Psoas muscle (tissue), 8 donors: Measurements from ENCODE around the gene GREM2. TPM values are rescaled to one million over a fixed set of nuclear protein-coding genes. Genes with fewer than 3 reads are reported as not detected.

Experiments used
- ATAC-seq, 4 donors: fragments of 200-7000 bp; cut with Tn5 transposase; one replicate each; pipeline ENCODE4 v1.9.1; 2020; ENCODE audit warnings: moderate library complexity in 3 of 4, mild to moderate bottlenecking in 2 of 4
- DNase-seq, 2 donors: peaks; one replicate each; pipeline ENCODE4 v3.0.0-alpha.2; 2020
- H3K27ac ChIP-seq: fragments of 200-600 bp; one replicate; pipeline ENCODE4 v1.8.0; 2022
- H3K27me3 ChIP-seq, 3 donors: fragments of 200-600 bp in 1 of 3; one replicate each; pipeline versions ENCODE4 v1.6.1 to v1.8.0; 2013 to 2022; ENCODE audit warnings: low read length in 2 of 3, mild to moderate bottlenecking in 2 of 3, moderate library complexity in 1 of 3; ENCODE audit not compliant: insufficient read depth in 3 of 3
- H3K36me3 ChIP-seq, 2 donors: fragments of 200-600 bp in 1 of 2; one replicate each; pipeline versions ENCODE4 v1.6.1 to v1.8.0; 2013 to 2022; ENCODE audit warnings: low read depth in 1 of 2, mild to moderate bottlenecking in 1 of 2, moderate library complexity in 1 of 2; ENCODE audit not compliant: insufficient read depth in 1 of 2
- H3K4me1 ChIP-seq: fragments of 200-600 bp; one replicate; pipeline ENCODE4 v1.8.0; 2022
- H3K4me3 ChIP-seq: fragments of 200-600 bp; one replicate; pipeline ENCODE4 v1.8.0; 2022; ENCODE audit warnings: mild to moderate bottlenecking
- H3K9me3 ChIP-seq: fragments of 200-600 bp; one replicate; pipeline ENCODE4 v1.8.0; 2022
- CTCF ChIP-seq: fragments of 200-600 bp; IDR thresholded peaks from one replicate; pipeline ENCODE4 v1.8.0; 2022; ENCODE audit warnings: antibody characterized with exemption
- WGBS, 3 donors: extraction: QIAGEN DNeasy Blood & Tissue Kit; methylation state at CpG; one replicate each; pipeline versions ENCODE4 v1.1.6 to v1.1.7; 2013; 5-methylcytosine and 5-hydroxymethylcytosine counted together
- intact Hi-C, 2 donors: fragments of 100-400 bp; cut with DNase I; formaldehyde crosslinking; loops; one replicate each; pipeline versions ENCODE4 v1.11.0 to v1.14.2; 2022
- polyA plus RNA-seq, 3 donors: library from polyadenylated mRNA; stranded (reverse); fragments of 200-250 nt; gene quantifications; one replicate each; pipeline ENCODE4 v1.2.3, GENCODE V29; 2013
- total RNA-seq, 4 donors: library from RNA; stranded (reverse); fragmentation: NEBNext Ultra II Directional in 2 of 4; extraction: Animal tissue kit (Norgen Biotek cat#: 25700) in 2 of 4; gene quantifications; one replicate each; pipeline versions ENCODE4 v1.2.1 to v1.2.4, GENCODE V29; 2021 to 2023
- donor health status: healthy with polysubstance abuse.
- donor health status: DM: no; HTN: no; CAD: no; lungs with moderate emphysema.
- donor health status: Bipolar disorder and iron deficiency.
- donor health status: healthy.
- donor health status: DM: yes; HTN: yes; CAD: no.
- donor health status: DM: no; HTN: no; CAD: no.
- donor health status: DM: no; HTN: no; CAD: no.
- donor health status: DM: yes; HTN: yes; CAD: no.

The GREM2 gene
- total and polyA plus RNA-seq, 7 donors = 0.56 to 9.5 (median 1.4) TPM

- intact Hi-C loops = no loop called here
- DNase-seq (no peak), ATAC-seq (no peak)
- H3K27ac ChIP-seq = no peak overlapping the region
- H3K9me3 ChIP-seq = no peaks in the 10 kb centered on the region
- no peaks in the 10 kb centered on the region for H3K4me1 ChIP-seq
- H3K27me3 ChIP-seq = no peaks in the 10 kb centered on the region
- WGBS, 3 donors = 82 to 85% (median 84%) methylated on average over 4 of the region's 4 CpGs
- no peak for TF ChIP-seq CTCF
- H3K4me3 ChIP-seq = no peak overlapping the region
- H3K36me3 ChIP-seq = no peaks in the 10 kb centered on the region
Measured at GRCh38 chr1:240579511-240579910, 32.4 kb downstream of the GREM2 start.

DNA sequence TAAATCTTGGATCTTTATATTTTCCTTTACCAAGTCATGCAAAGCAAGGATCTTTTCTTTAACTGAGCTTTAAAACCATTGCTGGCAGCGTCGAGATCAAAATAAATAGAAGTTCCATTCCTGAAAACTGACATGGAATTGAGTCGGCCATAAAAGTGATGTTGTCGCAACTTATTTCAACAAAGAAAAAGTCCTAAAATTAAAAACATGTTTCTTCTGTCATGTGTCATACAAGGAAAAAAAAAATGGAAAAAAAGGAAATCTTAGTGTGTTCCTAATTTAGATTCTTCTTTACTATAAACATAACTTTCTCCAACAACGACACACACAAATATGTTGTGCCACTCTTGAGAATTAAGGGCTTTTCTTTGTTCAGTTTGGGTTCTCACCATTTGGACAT, 34.9 kb downstream of the GREM2 start:
- DNase-seq (no peak), ATAC-seq (no peak)
- Histone ChIP-seq H3K27me3 (no peaks in the 10 kb centered on the region), H3K4me3 (no peak overlapping the region), H3K36me3 (no peaks in the 10 kb centered on the region), H3K27ac (no peak overlapping the region), H3K4me1 (no peaks in the 10 kb centered on the region), H3K9me3 (no peaks in the 10 kb centered on the region)
- intact Hi-C loops = no loop called here
- WGBS, 3 donors = 75 to 80% (median 76%) methylated on average over 5 of the region's 5 CpGs
- TF ChIP-seq CTCF = no peak

- H3K27ac ChIP-seq = peak overlapping the region; percentile 46
- H3K27me3 ChIP-seq = no peaks in the 10 kb centered on the region
- intact Hi-C loops = no loop called here
- peak; percentile 61 to 85 (median 68) for ATAC-seq
- 24 to 31% (median 24%) methylated on average over 9 of the region's 9 CpGs for WGBS, 3 donors
- H3K36me3 ChIP-seq = no peaks in the 10 kb centered on the region
- no peaks in the 10 kb centered on the region for H3K4me1 ChIP-seq
- peak overlapping the region; percentile 20 for H3K4me3 ChIP-seq
- no peak for TF ChIP-seq CTCF
- no peak for DNase-seq
- H3K9me3 ChIP-seq = no peaks in the 10 kb centered on the region
Measured at GRCh38 chr1:240575981-240576662, 35.8 kb downstream of the GREM2 start.

DNA sequence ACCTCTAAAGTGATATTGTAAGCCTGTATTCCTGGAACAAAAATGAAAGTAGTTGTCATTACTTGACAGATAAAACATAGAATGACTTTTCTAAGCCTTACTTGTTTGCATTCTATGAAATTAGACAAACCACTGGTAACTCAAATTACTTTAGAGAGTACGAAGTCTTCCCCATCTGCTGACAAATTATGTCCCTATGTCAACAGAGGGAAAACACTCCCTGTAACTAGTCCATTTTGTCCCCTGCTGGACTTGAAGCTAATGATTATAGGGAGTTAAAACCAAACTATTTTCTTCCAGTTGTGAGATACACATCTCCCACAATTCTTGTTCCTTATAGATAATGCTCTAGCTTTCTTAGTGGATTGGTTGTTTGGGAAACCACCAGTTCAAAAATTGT, 39.6 kb downstream of the GREM2 start:
- H3K4me1 ChIP-seq = no peaks in the 10 kb centered on the region
- ATAC-seq = no peak
- no peaks in the 10 kb centered on the region for H3K36me3 ChIP-seq
- no peaks in the 10 kb centered on the region for H3K27me3 ChIP-seq
- WGBS, 3 donors = 43 to 53% (median 51%) methylated on average over 1 of the region's 1 CpG
- H3K4me3 ChIP-seq = no peak overlapping the region
- intact Hi-C loops = no loop called here
- no peaks in the 10 kb centered on the region for H3K9me3 ChIP-seq
- no peak for TF ChIP-seq CTCF
- no peak overlapping the region for H3K27ac ChIP-seq
- DNase-seq = no peak

DNA sequence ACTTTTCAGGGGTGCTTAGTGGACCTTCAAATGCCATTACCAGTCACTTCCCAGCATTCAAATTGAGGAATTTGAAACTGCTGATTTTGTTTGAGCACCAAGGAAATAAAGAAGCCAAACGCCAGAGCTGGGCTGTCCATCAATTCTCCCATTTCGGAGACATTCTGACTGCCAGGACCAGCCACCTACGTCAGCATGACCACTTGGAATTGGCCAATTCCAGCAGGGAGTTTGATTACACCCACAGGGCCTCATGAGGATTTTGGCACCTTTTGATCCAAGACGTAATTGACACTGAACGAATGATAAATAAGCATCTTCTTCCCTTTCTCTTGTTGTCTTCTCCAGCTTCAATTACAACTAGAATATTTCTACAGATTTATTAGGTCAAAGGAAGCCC, 40.2 kb downstream of the GREM2 start:
- DNase-seq (no peak), ATAC-seq (peak in 3 of 4 donors; percentile 53 to 77 (median 61))
- Histone ChIP-seq H3K9me3 (no peaks in the 10 kb centered on the region), H3K4me3 (no peak overlapping the region), H3K4me1 (no peaks in the 10 kb centered on the region), H3K36me3 (no peaks in the 10 kb centered on the region), H3K27ac (no peak overlapping the region), H3K27me3 (no peaks in the 10 kb centered on the region)
- intact Hi-C loops = no loop called here
- TF ChIP-seq CTCF = no peak
- 40 to 50% (median 50%) methylated on average over 5 of the region's 5 CpGs for WGBS, 3 donors
